ENCODE measurements around the gene NLGN1. TPM values are rescaled to one million over a fixed set of nuclear protein-coding genes. Genes with fewer than 3 reads are reported as not detected.
"Not testable (repeated sequence)": the region's sequence is repeated elsewhere in the genome, so short reads cannot be mapped to it uniquely, and the experiment has no call there.

The NLGN1 gene
- 50.2 TPM for total RNA-seq (ENCODE audit: unreplicated experiment)
- long read RNA-seq, partial matches to known transcripts: 0 of 2 reads
- long read RNA-seq, other reads (novel, unspliced or antisense): 2 of 2 reads

GRCh38 chr3:173397161-173398110 lies at the start of gene NLGN1:
Gene NLGN1, plus strand, starts transcription at chr3:173397744.
- Mint-ChIP-seq H3K27me3 (ENCODE audit: unreplicated experiment) (peaks cover 12% of the 10 kb centered on the region), H3K36me3 (ENCODE audit: unreplicated experiment) (no peaks in the 10 kb centered on the region), H3K27ac (ENCODE audit: unreplicated experiment) (peak within 1 kb of the TSS; percentile 94), H3K4me3 (ENCODE audit: unreplicated experiment) (peak within 1 kb of the TSS; percentile 94), H3K4me1 (ENCODE audit: low read depth, unreplicated experiment) (peaks cover 26% of the 10 kb centered on the region), H3K9me3 (ENCODE audit: unreplicated experiment) (peaks cover 28% of the 10 kb centered on the region)
- TF ChIP-seq CTCF (IDR thresholded peaks at IDR 0.05; ENCODE audit: partially characterized antibody, unreplicated experiment): no peak
- peak; percentile 79 for DNase-seq

DNA sequence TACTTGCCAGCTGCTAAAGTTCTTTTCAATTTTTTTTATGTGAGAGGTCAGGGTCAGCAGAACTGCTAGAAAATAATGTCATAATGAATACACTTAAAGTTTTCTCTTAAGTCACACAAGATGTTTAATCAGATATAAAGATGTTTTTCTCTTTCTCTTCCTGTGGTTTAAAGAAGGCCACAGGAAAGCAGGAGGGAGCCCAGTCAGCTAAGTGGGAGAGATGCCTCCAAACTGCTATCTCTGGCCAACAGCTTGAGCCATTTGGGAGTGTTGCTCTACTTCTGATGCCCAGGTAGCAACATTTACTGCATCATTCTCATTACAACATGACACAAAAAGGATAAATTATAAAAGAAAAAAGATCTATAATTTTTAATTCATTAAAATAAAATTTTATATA lies 45.7 kb upstream of the NLGN1 start:
- no peak overlapping the region for H3K4me3 Mint-ChIP-seq (ENCODE audit: unreplicated experiment)
- DNase-seq: no peak
- TF ChIP-seq CTCF (IDR thresholded peaks at IDR 0.05; ENCODE audit: partially characterized antibody, unreplicated experiment): no peak
- H3K4me1 Mint-ChIP-seq (ENCODE audit: low read depth, unreplicated experiment): no peaks in the 10 kb centered on the region
- no peak overlapping the region for H3K27ac Mint-ChIP-seq (ENCODE audit: unreplicated experiment)
- H3K36me3 Mint-ChIP-seq (ENCODE audit: unreplicated experiment): peaks cover 12% of the 10 kb centered on the region
- no peaks in the 10 kb centered on the region for H3K9me3 Mint-ChIP-seq (ENCODE audit: unreplicated experiment)
- H3K27me3 Mint-ChIP-seq (ENCODE audit: unreplicated experiment): no peaks in the 10 kb centered on the region

DNA sequence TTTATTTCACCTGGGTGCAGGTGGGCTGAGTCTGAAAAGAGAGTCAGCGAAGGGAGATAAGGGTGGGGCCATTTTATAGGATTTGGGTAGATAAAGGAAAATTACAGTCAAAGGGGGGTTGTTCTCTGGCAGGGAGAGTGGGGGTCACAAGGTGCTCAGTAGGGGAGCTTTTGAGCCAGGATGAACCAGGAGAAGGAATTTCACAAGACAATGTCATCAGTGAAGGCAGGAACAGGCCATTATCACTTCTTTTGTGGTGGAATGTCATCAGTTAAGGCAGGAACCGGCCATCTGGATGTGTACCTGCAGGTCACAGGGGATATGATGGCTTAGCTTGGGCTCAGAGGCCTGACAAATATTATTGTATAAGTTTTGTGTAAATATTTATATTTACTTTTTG lies 44.4 kb upstream of the NLGN1 start:
- H3K36me3 Mint-ChIP-seq (ENCODE audit: unreplicated experiment): peaks cover 12% of the 10 kb centered on the region
- DNase-seq; H3K4me1 Mint-ChIP-seq (ENCODE audit: low read depth, unreplicated experiment); H3K9me3 Mint-ChIP-seq (ENCODE audit: unreplicated experiment); H3K4me3 Mint-ChIP-seq (ENCODE audit: unreplicated experiment); H3K27ac Mint-ChIP-seq (ENCODE audit: unreplicated experiment); H3K27me3 Mint-ChIP-seq (ENCODE audit: unreplicated experiment): not testable (repeated sequence)

DNA sequence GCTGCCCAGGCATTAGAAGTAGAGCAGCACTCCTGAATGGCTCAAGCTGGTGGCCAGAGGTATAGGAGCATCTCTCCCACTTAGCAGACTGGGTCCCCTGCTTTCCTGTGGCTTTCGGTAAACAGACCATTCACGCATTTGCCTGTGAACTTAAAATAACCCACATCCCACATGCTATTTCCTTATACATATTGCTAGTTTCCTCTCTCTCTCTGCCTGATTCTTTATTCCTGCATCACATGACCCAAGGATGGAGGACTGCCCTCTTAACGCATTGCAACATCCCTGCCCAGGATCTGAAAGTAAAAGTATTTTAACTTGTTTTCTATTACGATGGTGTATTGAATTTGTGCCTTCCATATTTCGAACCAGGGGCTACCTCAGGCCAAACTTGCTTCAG lies 43.4 kb upstream of the NLGN1 start:
- Mint-ChIP-seq H3K36me3 (ENCODE audit: unreplicated experiment) (peaks cover 12% of the 10 kb centered on the region), H3K9me3 (ENCODE audit: unreplicated experiment) (no peaks in the 10 kb centered on the region), H3K27ac (ENCODE audit: unreplicated experiment) (no peak overlapping the region), H3K4me3 (ENCODE audit: unreplicated experiment) (no peak overlapping the region), H3K4me1 (ENCODE audit: low read depth, unreplicated experiment) (no peaks in the 10 kb centered on the region), H3K27me3 (ENCODE audit: unreplicated experiment) (no peaks in the 10 kb centered on the region)
- no peak for TF ChIP-seq CTCF (IDR thresholded peaks at IDR 0.05; ENCODE audit: partially characterized antibody, unreplicated experiment)
- DNase-seq: no peak

DNA sequence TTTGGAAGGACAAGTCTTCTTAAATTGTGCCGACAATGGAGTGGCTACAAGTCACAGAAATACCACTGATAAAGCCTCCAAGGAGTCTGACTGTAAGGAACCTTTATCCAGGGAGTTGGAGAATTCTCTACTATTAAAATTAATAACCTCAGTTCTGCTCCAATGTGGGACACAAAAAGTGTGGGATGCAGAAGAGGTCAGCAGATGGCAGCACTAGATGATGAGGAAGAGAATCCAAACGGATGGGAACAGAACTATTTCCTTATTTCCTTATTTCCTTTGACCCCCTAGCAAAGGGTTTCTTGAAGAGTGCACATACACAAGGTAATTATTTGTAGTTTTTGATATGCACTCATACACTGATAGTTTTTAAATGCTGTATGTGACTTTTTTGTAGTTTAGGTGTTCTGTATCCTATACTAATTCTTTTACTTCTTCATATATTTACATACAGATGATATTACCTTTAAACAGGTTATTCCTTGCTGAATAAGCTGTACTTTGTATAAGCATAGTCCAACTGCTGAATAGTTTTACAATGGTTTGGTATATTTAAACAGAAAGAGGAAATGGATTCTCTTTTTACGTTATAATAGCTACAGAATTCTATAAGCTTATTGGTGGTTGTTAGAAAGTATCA lies 25.6 kb upstream of the NLGN1 start:
- DNase-seq: peak; percentile 43
- Mint-ChIP-seq H3K27ac (ENCODE audit: unreplicated experiment) (no peak overlapping the region), H3K9me3 (ENCODE audit: unreplicated experiment) (no peaks in the 10 kb centered on the region), H3K27me3 (ENCODE audit: unreplicated experiment) (no peaks in the 10 kb centered on the region), H3K4me3 (ENCODE audit: unreplicated experiment) (no peak overlapping the region), H3K4me1 (ENCODE audit: low read depth, unreplicated experiment) (no peaks in the 10 kb centered on the region), H3K36me3 (ENCODE audit: unreplicated experiment) (no peaks in the 10 kb centered on the region)
- TF ChIP-seq CTCF (IDR thresholded peaks at IDR 0.05; ENCODE audit: partially characterized antibody, unreplicated experiment): peak; percentile 37
